CD4-positive, alpha-beta T cell treated with Interleukin-17A for 1 hour (primary cell): ENCODE results near the gene WDR88.
"Not testable (repeated sequence)": the region's sequence is repeated elsewhere in the genome, so short reads cannot be mapped to it uniquely, and the experiment has no call there.

Experiments used
- DNase-seq: peaks from one replicate; pipeline ENCODE4 v3.0.0-alpha.2; 2020

The WDR88 gene

DNA sequence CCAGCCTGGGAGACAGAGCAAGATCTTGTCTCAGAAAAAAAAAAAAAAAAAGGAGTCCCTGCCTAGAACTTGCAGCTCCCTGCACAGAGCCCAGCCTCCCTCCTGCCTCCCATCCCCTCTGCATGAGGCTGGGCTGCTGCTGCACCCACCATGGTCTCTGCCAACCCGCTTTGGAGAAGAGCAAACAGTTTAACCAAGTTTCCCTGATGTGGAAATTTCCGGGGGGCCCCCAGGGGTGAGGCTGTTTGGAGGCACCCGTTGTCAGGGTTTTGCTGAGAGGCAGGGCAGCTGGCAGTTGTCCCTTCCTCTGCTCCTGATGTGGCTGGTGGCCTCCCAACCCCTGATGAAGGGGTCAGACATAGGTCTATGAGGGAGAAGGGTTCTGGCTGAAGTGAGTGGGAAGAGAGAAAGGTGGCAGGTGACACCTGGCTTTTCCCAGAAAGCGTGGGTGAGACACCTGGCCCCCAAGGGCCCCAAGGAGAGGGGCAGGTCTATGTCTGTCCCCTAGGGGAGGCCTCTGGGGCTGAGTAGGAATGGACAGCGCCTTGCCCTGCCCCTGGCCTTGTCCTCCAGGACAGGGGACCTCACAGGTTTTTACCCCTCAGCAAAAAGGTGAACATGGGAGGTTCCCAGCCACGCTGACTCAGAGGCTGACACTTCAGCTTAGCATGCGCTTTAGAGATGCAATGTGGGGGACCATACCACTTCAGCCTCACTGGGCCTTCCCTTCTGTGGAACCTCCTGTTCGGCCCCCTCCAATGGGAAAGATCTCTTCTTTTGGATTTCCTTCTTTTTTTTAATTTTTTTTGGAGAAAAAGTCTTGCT lies 67.7 kb downstream of the WDR88 start:
- no peak for DNase-seq

DNA sequence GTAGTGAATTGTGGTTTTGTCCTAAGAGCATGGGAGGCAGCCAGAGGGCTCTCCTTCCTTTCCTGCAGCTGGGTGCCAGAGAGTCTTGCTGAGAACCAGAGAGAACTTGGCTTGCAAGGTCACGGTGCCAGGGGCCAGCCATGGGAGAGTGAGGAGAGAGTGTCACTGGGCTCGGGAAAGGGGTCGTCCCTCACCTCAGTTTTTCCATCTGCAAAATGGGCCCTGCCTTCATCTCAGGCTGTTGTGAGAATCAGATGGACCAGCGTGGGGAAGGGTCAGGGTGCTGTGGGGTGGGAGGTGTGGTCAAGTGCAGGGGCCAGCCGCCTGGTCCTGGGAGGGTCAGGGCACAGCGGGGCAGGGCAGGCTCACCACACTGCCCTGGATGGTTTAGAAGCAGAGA lies 69.6 kb downstream of the WDR88 start:
- DNase-seq: no peak

DNA sequence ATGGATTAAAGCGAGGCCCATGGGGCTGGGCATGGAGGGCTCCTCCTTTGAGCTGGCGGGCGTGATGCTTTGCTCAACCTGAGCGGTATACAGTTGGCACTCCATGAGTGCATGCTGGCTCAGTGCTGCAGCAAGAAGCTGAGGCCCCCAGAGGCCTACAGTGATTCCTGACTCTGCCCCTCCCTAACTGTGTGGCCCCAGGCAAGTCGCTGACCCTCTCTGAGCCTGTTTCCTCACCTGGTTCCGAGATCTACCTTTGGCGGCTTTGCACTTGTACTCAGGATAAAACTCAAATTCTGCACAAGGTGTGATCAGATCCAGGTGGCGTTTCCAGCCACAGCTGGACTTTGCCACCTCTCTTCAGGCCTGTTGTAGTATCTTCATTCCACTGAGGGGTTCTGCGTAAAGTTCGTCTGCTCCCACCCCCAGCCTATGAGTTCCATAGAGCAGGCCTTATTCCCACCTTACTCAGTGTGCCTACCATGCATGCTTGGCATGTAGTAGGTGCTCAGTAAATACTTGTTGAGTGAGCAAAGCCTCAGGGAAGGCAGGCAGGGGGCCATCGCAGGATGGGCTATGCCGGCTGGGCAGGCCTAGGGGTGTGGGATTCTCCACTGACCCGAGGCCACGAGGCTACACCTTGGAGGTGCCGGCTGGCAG lies 70.1 kb downstream of the WDR88 start:
- DNase-seq: no peak

DNA sequence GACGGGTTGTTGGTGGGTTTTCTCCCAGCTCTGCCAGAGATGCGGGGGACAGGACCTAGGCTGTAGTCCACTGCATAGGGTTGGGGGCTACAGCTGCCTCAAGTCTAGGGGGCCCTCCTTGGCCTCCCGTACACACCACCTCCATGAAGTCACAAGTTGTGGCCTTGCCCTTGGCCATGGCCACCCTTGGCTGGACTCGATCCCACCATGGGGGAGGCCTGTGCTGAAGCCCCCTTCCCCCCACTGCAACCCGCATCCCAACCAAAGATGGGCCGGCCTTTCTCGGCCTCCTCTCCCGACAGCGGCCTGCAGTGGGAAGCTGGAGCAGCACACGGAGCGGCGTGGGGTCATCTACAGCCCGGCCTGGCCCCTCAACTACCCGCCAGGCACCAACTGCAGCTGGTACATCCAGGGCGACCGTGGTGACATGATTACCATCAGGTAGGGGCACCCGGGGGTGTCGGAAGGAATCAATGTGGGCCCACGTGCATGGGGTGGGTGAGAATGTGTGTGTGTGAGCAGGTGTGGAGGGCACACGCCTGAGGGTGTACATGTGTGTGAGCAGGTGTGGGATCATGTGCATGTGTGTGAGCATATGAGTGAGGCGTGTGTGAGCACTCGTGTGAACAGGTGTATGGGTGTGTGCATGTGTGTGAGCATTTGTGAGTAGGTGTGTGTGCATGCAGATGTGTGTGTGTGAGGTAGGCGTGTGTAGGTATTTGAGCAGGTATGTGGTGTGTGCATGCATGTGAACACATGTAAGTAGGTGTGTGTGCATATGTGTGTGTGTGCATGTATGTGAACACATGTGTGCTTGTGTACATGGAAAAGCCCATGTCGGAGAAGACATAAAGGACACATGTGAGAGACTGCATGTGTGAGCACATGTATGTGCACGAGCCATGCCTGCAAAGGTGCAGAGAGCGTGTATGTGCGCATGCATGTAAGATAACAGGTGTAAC lies 70.9 kb downstream of the WDR88 start:
- DNase-seq: no peak

DNA sequence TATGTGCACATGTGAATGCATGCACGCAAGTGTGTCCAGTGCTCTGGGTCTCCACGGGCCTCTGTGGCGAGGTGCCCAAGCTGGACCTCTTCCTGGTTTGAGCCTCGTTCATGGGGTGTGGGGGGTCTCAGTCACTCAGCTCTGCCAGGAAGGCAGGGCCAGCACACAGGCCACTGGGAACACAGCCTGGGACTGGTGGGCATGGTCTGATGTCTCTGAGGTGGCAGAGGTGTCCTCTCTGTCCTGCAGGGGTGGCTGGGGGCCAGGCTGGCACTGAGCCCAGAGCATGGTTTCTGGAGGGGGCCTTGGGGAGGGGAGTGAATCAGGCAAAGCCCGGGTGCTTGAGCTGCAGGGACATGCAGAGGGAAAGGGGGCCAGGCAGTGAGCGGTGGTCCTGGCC lies 71.6 kb downstream of the WDR88 start:
- no peak for DNase-seq

DNA sequence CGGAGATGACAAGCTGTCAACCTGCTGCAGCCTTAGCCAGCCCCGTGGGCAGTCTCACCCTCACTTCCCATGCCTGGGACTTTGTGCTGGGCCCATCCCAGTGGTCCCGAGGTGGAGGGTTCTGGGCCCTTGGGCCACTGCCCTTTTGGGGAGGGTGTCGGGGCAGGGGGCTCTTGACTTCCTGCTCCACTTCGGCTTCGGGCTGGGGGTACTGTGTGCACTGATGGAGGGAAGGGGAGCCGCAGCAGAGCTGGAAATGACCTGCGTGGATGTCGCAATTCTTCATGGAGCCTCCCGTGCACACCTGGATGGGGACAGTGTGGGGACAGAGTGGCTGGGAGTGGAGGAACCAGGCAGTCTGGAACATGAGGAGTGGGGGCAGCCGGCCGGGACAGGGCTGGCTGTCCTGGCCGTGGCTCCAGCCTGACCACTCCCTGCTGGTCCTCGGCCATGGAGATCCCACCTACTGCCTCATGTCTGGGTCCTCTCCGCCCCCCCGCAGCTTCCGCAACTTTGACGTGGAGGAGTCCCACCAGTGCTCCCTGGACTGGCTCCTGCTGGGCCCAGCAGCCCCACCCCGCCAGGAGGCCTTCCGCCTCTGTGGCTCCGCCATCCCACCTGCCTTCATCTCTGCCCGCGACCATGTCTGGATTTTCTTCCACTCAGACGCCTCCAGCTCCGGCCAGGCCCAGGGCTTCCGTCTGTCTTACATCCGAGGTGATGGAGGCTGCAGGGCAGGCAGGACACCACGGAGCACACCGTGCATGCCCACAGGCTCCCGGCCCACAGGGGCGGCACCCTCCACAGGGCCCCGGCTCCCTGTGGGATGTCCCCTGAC lies 72.4 kb downstream of the WDR88 start:
- no peak for DNase-seq

DNA sequence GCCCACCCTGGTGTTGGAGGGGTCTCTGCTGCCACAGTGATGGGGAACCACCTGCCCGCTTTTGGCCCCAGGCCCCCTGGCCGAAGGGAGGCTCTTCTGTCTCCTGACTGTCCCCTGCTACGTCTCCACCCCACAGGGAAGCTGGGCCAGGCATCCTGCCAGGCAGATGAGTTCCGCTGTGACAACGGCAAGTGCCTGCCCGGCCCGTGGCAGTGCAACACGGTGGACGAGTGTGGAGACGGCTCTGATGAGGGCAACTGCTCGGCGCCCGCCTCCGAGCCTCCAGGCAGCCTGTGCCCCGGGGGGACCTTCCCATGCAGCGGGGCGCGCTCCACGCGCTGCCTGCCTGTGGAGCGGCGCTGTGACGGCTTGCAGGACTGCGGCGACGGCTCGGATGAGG lies 73.2 kb downstream of the WDR88 start:
- DNase-seq: no peak

DNA sequence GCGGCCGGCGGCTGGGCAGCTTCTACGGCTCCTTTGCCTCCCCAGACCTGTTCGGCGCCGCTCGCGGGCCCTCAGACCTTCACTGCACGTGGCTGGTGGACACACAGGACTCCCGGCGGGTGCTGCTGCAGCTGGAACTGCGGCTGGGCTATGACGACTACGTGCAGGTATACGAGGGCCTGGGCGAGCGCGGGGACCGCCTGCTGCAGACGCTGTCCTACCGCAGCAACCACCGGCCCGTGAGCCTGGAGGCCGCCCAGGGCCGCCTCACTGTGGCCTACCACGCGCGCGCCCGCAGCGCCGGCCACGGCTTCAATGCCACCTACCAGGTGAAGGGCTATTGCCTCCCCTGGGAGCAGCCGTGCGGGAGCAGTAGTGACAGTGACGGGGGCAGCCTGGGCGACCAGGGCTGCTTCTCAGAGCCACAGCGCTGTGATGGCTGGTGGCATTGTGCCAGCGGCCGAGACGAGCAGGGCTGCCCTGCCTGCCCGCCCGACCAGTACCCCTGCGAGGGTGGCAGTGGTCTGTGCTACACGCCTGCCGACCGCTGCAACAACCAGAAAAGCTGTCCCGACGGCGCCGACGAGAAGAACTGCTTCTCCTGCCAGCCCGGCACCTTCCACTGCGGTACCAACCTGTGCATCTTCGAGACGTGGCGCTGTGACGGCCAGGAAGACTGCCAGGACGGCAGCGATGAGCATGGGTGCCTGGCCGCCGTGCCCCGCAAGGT lies 73.8 kb downstream of the WDR88 start:
- DNase-seq: no peak

DNA sequence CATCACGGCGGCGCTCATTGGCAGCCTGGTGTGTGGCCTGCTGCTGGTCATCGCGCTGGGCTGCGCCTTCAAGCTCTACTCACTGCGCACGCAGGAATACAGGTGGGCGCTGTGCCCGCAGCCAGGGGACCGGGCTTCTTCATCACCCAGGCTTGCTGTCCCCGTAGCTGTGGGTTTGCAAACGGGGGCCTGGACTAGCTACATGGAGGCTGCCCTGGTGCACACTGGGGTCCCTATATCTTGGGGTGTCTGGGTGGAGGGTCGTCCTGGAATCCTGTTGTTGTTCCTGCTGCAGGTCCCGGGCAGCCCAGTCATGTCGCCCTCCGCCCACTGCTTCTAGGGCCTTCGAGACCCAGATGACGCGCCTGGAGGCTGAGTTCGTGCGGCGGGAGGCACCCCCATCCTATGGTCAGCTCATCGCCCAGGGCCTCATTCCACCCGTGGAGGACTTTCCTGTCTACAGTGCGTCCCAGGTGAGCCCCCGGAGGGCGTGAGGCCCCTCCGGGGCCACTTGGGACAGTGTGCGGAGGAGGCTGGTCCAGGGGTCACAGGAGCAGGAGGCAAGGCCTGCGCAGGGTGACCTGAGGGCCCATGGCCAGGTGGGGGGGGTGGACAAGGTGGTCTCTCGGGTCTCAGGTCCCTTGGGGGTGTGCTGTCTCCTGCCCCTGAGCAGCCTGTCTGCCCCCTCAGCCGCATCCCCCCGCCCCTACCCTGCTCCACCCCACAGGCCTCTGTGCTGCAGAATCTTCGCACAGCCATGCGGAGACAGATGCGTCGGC lies 74.5 kb downstream of the WDR88 start:
- DNase-seq: no peak

DNA sequence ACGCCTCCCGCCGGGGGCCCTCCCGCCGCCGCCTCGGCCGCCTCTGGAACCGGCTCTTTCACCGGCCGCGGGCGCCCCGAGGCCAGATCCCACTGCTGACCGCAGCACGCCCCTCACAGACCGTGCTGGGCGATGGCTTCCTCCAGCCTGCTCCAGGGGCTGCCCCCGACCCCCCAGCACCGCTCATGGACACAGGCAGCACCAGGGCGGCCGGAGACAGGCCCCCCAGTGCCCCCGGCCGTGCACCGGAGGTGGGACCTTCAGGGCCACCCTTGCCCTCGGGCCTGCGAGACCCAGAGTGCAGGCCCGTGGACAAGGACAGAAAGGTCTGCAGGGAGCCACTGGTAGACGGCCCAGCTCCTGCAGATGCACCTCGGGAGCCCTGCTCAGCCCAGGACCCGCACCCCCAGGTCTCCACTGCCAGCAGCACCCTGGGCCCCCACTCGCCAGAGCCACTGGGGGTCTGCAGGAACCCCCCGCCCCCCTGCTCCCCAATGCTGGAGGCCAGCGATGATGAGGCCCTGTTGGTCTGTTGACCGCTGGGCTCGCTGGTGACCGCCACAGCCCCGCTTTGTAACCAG lies 75.2 kb downstream of the WDR88 start:
- no peak for DNase-seq

DNA sequence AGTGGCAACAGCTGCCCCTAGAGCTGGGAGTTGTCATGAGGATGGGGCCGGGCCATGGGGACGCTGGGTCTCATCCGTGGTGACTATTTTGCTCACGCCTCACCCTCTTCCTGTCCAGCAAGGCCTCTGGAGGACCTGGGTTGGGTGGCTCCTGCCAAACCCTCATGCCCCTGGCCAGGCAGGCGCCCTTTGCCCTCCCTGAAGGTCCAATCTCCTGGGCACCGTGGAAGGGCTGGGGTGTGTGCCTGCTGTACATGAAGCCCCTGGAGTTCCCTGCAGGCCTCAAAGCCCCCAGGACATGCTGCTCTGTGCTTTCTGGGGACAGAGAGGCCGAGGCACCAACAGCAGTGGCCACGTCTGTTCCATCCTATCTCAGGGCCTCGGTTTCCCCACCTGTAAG lies 76.0 kb downstream of the WDR88 start:
- DNase-seq: no peak

DNA sequence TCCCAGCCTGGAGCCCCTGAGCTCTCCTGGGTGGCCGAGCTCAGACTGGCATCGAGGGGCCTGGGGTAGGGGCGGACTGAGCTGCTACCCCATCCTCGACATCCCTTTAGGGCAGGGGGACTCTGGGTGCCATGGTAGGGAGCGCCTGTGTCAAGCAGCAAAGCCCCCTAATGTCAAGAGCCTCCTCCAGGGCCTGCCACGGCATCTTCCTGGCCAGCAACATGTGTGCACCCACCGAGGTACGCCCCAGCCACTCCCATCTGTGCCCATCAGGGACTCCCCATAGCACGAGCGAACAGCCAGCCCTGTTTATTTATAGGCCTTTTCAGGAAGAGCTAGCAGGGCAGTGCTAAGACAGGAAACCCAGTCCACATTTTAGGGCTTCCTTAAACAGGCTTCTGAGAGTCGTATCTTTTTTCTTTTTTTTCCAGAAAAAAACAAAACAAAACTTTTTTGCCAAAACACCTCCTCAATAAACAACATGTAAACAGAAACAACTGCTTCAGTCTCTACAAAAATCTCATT lies 76.5 kb downstream of the WDR88 start:
- DNase-seq: no peak

DNA sequence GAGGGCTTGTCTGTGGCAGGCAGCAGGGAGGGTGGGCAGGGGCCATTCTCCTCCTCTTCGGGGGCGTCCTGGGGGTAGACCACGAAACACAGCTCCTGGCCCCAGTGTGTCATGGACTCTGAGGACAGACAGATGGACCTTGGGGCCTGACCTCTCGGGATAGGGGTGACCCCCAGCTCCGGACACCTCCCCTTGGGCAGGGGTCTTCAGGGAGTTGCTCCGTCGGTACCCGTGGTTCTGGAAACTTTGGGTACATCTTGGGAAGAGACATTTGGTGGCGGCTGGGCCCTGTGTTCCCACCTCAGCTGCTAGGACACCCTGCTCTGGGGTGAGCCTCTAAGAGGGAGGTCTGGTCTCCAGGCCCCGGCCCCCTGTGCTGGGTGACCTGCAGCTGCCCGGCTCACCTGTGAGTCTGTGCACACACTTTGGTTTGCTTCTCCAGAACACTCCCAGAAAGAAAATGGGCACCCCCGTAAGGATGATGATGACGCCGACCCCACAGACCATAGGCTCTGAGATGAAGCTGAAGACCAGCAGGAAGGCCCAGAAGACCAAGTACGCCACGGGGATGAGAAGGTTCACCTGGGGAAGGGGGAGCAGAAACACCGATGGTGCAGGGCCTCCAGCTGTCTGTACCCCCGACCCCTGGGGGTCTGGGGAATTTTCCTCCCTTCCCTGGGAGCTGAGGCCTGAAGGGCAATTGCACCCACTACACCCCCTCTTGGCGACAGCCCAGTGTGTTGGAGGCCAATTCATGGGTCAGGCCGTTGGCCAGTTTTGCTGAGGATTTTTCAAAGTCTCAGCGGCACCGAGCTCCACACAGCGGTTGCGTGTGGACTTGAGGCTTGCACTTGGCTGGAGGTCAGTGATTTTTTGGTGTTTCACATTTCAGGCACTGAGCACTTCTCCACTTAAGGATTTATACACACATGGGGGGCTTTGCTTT lies 77.3 kb downstream of the WDR88 start:
- no peak for DNase-seq

DNA sequence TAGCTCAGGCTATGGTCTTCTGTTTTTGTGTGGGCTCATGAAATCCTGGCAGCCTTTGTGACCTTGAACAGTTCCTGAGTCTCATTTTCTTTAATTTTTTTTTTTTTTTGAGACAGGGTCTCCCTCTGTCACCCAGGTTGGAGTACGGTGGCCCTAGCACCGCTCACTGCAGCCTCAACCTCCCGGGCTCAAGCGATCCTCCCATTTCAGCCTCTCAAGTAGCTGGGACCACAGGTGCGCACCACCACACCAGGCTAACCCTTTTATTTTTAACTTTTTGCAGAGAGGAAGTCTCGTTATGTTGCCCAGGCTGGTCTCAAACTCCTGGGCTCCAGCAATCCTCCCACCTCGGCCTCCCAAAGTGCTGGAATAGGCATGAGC lies 77.9 kb downstream of the WDR88 start:
- not testable (repeated sequence) for DNase-seq

DNA sequence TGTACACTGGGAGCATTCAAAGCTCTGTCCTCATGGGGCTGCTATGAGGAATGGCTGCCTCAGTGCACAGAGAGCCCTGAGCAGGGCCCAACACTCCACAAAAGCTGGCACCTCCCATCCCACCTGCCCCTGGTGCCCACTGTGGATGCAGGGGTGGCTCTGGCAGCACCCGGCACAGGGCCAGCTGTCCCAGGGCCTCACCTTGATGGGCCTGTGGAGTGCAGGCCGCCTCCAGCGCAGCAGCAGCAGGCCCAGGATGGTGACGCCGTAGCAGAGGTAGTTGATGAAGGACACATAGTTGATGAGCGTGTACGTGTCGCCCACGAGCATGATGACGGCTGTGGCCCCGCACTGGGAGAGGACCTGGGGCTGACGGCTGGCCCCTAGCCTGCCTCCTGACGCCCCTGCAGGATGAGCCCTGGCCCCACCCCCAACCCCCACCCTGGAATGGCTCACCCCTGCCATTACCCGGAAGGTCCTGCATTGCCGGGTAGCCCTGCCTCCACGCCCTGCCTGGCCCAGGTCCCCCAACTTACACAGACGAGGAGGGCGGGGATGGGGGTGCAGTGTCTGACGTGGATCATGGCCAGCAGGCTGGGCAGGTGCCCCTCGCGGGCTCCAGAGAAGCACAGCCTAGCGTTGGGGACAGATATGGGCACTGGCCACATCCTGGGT lies 78.5 kb downstream of the WDR88 start:
- no peak for DNase-seq

DNA sequence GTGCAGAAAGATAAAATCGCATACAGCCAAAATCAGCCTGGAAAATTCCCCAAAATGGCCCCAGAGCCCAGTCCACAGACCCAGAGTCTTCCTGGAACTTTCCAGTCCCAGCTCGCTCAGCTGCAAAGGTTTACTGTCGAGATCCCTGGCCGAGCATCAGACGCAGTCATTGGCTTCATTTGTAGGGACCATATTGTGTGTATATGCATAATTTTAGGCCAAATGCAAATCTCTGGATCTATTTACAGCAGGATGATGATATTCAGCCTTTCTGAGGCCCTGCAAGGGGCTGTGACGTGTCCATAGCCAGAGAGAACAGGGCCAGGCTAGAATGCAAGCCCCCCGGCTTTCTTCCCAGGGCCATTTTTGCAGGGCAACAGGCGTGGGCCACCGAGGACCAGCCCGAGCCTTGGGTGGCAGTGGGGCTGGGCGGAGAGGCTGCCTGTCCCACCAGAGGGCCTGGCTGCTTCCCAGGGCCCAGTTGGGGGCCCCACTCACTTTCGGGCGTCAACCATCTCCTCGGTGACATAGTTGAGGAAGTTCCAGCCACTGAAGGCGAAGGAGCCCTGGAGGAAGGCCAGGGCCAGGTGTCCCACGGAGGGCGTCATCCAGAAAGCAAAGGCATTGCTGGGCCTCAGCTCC lies 80.0 kb downstream of the WDR88 start:
- DNase-seq: no peak

DNA sequence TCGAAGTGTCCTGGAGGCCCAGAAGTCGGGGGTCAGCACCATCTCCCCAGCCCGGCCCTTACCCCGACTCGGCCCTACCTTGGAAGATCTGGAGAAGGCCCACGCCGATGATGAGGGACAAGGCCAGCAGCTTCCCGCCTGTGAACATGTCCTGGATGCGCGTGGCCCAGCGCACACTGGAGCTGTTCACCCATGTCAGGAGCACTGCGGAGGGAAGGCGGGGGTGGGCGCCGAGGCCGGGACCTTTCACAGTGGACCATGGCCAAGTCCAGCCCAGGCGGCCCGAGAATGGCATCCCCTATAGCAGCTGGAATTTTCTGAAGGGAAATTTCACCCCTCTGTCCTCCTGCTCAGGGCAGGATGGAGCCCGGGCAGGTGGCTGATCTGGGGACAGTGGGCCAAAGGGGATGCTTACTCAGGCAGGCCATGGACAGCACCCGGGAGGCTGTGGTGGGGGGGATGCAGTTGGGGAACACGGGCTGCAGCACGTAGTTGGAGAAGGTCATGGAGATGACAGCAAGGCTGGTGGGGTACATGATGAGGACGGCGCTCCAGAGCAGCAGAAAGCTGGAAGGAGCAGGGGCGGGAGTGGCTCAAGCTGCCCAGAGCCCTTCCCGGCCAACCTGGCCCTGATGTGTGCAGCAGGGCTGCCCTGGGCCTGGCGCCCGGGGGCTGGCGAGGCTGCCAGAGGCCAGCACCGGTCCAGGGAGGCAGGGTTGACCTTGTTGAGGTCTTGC lies 80.7 kb downstream of the WDR88 start:
- DNase-seq: no peak
